GM18511 (cell line): Measurements from ENCODE around the gene ZAR1L.
A peak's percentile ranks its signal among the peaks of the same experiment; 100 is the strongest.

Source experiments
- ATAC-seq: cut with Tn5 transposase; IDR thresholded peaks from one replicate; pipeline ENCODE4 v1.9.1; 2021; ENCODE audit warnings: mild to moderate bottlenecking, moderate library complexity; ENCODE audit not compliant: unreplicated experiment

ZAR1L gene

DNA sequence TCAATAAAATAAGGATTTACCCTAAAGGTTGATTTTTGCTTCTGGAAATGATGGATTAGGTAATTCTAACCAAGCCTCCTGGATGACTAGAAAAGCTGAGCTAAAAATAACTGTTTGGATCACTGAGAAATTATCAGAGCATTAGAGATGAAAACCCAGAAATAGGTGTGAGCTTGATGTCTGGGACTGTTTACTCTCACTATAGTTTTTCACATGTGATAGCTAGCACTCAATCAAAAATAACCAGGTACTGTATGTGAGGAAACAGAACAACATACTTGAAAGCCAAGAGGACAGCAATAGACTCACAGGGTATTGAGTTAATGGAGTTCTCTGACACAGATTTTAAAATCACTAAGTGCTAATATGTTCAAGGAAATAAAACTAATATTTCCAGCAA is 9.5 kb downstream of the ZAR1L start:
- no peak for ATAC-seq

DNA sequence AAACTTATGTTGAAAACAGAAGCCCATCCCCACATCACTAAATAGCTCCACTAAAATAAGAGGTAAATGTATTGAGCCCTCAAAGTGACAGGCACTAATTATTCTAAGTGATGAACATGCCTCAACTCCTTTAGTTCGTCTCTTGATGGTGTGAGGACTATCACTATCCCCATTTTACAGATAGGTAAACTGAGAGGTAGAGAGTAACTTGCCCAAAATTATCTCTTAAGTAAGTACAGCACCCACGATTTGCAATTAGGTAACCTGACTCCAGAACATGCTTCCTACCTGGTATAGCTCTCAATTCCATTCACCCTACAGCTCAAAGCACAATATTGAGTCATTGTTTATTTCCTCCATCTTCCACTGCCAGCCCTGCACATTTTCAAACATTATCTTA is 12.7 kb downstream of the ZAR1L start:
- no peak for ATAC-seq

DNA sequence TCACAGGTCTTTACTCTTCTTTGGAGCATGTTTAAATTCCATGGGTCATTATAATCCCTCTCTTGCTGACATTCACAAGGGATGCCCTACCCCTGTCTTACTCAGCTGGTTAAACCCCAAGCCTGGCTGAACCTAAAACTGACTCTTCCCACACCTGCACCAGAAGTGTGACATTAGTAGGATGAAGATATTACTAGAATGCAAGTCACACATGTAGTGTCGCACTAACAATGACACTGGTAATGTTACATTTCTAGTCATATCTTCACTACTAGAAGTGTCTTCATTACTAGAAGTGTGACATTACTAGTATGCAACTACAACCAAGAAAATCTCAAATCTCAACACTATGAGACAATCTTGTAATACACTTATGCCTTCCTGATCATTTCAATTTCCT is 14.2 kb downstream of the ZAR1L start:
- no peak for ATAC-seq

DNA sequence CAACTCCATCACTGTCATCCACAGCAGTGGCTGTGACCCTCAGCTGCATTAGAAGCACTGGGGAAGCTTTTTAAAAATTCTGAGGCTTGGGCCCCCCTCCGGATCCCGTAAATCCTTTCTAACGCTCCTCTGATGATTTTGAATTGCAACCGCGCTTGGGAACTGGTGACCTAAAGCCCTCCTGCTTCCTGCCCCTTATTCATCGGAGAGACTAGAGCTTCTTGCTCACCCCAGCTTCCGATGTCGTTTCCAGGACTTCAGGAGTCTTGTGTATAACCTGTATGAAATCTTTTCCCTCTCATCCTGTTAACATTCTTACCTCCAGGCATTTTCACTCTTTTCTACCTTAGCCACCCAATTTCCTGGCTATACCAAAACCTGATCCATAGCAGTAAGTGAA is 14.8 kb downstream of the ZAR1L start:
- ATAC-seq: no peak

DNA sequence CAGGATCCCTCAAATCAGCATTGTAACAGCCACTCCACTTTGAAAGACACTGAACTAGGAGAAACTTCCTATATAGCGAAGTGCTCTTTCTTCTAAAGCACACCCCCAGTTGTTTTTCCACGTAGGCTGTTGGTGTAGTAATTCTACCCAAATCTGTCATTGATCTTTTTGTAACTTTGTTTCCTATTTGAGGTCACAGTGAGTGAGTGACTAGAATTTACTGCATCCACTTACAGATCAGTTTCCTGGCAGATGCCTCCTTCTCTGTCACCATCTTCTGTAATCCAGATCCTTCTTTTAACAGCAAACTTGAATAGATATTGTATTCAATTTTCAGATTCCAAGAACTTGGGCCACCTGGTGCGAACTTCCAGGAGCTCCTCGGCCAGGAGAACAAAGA is 15.3 kb downstream of the ZAR1L start:
- ATAC-seq: no peak

DNA sequence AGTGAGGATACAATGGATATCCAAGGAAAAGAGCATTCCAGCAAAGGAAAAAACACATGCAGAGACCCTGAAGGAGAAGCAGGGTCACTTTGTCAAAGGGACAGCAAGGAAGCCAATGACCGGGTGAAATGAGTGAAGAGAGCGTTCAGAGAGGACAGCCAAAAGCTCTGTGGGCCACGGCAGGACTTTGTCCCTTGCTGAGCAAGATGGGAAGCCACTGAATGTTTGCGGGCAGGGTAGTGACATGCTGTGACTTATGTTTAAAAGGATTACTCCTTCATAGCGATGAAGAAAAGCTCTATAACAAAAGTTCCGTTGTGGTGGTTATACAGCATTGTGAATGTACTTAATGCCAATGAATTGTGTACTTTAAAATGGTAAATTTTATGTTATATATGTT is 16.5 kb downstream of the ZAR1L start:
- no peak for ATAC-seq

DNA sequence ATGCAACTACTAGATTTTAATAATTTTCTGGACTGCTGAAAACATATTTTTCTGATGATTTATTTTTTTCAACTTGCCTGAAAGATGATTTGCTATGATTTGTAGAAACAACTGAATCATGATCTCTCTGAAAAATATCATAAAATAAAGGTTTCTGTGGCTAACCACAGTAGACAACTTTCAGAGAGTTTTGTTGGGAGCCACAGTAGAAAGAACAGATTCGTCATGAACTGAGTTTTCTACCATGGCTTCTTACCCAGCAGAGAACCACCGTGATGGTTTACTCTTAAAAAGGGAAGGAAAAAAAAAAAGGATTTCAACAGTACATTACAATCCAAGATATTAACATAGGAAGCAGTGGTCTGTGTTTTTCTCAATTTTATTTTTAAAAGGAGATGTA is 18.0 kb downstream of the ZAR1L start:
- ATAC-seq: no peak

DNA sequence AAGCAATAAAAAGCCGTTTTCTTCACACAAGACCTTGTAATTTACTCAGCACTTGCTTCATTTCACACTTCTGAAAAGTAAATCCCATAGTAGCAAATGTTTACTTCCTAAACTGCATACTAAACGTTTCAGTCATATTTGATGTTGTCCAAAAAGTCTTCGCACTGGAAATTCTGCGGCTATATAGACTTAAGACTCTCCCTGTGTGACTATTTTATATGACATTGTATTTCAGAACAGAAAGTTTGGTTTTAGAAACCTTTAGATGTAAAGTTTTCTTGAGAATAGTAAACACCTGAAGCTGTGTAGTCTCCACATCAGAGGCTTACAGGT is 29.6 kb downstream of the ZAR1L start:
- no peak for ATAC-seq

DNA sequence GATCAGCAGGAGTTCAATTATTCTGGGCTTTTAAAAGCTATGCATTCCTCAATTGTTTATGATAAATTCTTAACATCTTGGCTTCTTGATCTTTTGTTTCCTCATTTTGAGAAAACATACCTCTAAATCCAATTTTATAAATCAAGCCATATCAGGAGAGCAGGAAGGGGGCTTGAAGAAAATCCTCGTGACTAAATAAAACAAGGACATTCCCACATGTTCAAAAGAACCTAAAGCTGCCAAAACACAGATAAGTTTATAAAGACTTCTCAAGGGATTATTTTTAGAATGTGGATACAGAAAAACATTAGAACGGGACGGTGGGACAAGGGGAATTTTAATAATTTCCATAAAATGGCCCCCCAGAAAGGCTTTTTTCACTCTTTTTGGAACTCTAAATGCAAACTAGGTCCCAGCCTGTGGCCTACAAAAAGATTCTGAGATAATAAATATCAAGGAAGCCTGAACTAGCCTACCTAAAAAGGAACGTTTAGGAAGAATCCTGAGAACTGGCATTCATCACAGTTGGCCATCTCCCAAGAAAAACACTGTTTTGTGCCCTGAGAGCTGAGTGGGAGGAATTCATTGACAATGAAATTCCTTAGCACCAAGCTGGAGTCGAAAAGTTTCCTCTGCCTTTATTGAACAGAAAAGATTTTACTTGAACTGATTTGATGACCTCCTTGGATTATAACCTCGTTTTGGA is 30.1 kb downstream of the ZAR1L start:
- no peak for ATAC-seq

DNA sequence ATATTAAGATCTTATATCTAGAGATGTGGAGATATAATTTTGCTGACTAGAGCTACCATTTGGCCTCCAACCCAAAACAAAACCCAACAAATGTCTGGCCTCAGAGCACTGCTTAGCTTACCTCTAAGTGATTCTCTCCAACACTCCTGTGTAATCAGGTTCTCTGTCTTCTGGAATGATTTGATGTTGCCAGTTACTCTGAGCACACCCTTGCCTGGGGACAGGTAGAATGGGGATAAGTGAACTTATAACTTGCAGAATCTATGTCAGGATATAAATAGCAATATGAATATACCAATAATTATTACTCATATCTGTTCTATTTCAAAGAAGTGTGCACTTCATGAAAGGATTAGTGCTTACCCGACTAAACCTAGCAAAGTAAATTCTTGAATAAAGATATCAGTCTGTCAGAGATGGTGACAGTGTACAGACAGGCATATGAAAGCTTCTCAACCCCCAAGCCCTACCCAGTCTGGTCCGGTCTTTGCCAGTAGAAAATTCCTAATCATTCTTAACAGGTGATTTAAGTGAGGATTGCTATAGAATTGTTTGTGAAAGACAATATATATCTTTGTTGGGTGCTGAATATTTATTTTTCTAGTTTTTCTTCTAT is 33.0 kb downstream of the ZAR1L start:
- no peak for ATAC-seq

DNA sequence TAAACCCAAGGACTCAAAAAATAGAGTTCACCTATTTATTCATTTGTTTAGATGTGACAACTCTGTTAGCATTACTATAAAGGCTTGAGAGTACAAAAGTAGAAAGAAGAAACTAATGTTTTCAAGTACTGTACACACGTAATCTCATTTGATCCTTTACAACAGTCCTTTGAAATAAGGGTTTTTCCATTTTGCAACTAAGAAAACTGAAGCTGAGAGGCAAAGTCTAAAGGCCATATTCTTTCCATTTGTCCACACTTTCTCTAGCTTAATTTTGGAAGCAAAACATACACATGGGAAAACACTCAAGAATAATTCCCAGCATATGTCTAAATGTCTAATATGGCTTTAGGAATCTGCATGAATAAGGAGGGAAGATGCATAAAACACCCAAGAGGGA is 34.1 kb downstream of the ZAR1L start:
- no peak for ATAC-seq

DNA sequence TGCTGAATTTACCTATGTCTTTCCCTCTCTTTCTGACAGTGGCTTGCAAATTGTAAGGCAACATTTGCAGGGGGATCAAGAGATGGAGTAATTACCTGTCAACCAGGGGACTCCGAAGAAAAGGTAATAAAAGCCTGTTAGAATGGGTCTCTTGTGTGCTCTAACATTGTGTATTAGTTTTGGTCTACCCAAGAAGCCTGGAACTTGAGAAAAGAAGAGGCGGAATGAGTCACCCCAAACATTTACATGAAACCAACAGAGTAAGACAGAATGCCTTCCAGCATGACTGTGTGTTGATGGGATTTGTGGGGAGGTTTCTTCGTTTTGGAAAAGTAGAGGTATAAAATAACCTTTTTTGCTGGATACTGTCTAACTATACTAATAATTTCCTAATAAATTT is 36.7 kb downstream of the ZAR1L start:
- no peak for ATAC-seq

DNA sequence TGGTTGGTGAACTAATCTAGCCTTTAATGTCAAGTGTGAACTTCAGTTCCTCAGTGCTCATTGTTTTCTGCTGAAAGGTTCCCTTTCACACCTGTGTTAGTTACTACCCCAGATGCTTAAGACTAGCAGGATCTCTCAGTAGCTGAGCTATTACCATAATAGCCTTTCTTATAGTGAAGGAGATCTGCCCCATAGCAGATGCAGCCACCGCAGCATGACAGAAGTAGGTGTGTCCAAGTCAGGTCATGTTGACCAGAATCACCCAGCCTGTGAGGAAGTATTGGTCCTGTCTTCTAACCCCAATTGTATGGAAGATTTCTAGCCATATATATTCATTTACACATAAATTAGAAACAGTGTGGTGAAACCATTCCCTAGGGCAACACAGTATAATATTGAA is 37.3 kb downstream of the ZAR1L start:
- no peak for ATAC-seq

DNA sequence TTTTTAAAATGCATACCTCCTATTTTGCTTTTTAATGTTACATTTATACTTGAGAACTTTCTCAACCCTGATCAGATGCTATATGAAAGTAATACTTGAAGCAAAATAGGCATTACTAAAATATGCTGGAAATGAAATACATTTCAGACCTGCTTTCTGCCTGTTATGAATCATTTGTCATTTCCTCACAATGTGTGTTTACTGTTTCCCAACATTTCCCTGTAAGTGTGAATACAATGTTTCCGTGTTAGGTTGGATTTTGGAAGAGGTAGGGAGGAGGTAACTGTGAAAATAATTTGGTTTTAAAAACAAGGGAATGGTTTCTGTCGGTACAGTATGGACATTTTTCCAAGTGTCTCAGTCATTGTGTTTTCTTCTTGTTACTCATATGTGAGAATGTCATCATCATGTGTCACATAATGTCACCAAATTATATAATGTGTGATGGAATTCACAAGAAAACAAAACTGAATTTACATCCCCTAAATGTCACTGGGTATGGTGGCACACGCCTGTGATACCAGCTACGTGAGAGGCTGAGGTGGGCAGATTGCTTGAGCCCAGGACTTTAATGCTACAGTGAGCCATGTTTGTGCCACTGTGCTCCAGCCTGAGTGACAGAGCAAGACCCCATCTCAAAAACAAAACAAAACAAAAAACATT is 43.0 kb downstream of the ZAR1L start:
- no peak for ATAC-seq

DNA sequence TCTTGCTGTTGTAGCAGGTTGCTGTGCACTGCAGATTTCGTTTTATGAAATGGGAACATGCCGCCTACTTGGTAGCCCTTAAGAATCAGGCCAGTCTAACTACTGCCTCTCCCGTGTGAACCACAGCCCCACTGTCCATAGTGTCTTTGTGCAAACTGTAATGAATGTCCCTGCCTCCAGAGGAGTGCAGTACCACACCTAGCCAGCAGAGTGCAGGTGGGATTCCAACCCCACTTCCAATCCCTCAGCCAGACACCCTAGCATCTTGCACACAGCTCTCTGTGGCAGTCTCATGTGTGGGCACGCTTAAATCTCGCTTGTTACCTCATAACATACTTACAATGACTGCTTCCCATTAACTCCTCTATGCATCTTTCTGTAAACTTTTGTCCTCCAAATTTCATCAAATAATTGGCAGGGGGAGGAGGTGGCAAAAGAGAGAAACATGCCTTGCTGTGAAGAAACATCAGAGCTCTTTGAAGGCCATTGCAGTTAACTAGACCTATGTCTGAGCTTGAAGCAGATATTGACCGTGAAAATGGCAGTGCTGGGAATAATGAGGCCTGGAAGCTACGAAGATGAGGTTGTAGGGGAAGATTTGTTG is 47.2 kb downstream of the ZAR1L start:
- ATAC-seq: peak; percentile 81

DNA sequence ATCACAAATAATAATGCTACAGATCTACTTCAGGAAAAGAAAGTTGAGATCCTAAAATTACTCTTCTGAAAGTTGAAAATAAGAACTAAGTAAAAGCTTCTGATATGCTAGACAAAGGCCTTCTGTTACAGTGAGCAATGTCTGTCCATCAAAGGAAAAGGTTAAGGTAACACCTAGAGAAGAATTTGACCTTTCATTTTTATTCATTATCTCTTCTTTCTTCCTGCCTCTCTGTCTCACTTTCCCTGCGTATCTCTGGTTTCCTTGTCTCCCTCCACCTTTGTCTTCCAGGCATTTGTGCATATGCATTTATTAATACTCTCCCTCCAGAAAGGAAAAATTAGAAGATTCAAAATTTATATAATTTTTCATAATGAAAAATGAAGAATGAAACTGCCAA is 49.0 kb downstream of the ZAR1L start:
- no peak for ATAC-seq

DNA sequence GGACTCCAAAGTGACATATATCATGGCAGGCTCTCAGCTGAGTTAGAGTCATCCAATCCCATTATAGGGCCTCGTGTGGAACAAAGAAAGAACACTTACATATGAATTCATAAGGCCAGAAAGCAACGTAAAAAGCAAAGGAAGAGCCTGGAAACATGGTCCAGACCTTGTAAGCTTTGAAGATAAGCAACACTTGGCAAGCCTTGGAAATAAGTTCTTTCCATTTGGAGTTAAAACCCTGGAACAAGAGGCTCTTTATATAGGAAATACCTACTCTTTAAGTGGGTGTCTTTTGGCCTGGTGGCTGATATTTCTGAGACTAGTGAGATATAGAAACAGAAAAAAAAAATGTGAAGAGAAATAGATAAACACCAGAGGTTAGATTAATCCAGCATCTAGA is 49.4 kb downstream of the ZAR1L start:
- ATAC-seq: no peak

DNA sequence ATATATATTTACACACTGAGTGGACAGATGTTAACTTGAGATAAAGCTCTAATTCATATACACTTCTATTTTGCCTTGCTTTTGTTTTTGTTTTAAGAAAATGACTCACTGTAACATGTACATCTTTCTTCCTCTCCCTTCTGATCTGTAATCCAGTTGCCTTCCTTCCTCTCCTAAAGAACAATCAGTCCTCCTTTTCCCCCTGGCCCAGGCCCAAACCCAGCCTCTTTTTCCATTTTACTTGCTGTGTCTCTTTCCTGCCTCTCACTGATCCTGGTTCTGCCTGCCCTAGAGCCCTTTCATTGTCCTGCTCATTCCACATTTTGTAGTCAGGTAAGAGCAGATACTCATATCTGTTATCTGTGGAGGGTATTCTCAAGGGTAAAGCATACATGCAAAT is 50.8 kb downstream of the ZAR1L start:
- no peak for ATAC-seq

DNA sequence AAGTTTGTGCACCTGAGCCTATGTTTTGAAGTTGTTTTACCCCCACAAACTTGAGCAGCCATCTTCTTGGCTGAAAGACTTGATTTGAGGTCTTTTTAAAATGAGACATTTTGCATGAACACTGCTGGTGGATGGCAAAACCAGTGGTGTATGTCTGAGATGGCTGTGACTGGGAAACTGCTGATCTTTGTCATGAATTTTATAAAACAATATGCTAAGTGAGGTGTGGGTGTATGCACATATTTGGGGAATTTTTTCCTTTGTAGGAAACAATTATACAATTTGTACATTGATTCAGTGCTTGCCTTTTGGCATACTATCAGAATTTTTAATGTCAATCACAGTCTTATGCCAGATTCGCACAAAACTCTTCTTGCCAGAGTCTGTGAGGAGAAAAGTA is 52.5 kb downstream of the ZAR1L start:
- no peak for ATAC-seq

DNA sequence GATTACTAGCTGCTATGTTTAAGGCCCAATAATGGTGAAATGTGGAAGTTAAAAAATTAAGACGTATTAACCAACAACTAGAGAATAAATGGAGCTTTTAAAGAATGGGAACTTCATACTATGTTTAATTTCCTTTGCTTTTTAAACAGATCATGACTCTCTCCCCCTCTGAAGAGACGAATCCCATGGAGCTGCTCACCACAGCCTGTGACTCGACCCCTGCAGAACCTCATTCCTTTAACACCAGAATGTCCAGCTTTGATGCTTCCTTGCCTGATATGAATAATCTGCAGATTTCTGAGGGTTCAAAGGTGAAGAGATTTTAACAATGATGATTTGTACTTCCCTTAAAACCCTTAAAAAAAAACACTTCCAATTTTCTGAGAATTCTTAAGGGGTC is 53.0 kb downstream of the ZAR1L start:
- ATAC-seq: no peak

DNA sequence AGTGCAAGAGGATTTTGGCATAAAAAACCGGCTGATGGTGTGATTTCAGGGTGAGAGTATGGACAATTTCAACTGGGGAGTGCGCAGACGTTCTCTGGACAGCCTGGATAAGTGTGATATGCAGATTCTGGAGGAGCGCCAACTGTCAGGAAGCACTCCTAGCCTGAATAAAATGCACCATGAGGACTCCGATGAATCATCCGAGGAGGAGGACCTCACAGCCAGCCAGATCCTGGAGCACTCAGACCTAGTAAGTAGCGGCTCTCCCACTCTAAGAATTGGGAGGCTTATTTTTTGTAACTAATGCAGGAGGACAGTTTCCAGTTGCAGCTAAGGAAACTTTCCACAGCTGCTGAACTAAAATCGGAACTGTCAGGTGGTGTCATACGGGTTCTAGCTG is 53.6 kb downstream of the ZAR1L start:
- no peak for ATAC-seq

DNA sequence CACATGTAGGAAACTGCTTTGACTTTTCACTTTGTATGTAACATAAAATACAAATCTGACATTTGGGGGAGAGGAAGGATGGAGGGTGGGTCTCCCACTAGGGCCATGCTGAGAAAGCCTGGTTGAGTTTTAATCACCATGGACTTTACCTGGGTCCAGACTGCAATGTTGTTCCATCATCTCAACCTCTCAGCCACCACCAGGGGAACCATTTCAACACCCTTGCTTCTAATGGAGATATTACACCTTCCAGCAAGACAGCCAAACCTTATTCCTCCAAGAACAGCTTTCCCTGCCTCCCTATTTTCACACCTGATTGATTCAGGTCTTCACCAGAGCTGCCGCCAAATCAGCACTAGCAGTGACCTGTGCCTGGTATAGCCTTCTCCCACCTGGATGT is 56.0 kb downstream of the ZAR1L start:
- no peak for ATAC-seq
